ENCODE measurements around the gene CFL2.

Gene CFL2

DNA sequence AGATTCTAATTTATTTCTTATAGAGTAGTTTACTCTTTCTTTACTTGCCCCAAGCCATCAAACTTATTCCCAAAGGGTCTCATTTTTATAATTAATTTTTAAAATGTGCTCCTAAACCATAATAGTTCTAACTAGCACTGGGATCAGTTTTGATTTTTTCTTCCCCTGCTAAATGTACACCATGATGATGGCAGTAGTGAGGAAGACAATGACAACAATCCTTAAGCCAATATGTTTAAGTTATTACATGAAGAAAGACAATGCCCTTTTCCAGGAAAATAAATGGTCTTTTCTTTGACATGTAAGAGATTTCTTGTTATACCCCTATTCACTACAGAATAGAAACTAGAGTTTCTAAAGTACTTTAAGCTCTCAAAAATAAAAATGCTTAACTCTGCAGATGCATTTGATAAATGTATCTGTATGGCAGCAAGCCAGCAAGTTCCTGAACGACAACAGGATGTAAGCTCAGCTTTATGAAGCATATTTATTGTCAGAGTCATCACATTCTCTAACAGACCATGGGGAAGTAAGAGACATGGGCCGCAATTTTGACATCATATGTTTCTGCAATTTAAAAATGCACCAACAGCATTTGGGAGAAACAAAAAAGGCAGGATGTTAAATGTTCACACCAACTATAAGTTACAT, 48.5 kb downstream of the CFL2 start:
- DNase-seq (ENCODE audit: insufficient read length), result no peak
- no peak for FAIRE-seq
- TF ChIP-seq TAF1 (IDR thresholded peaks at IDR 0.05; ENCODE audit: borderline replicate concordance, low read depth, low read length) (no peak), POLR2AphosphoS5 (IDR thresholded peaks at IDR 0.05; ENCODE audit: low read depth, low read length) (no peak), POLR2A (IDR thresholded peaks at IDR 0.05; ENCODE audit: low read depth, low read length) (no peak)

DNA sequence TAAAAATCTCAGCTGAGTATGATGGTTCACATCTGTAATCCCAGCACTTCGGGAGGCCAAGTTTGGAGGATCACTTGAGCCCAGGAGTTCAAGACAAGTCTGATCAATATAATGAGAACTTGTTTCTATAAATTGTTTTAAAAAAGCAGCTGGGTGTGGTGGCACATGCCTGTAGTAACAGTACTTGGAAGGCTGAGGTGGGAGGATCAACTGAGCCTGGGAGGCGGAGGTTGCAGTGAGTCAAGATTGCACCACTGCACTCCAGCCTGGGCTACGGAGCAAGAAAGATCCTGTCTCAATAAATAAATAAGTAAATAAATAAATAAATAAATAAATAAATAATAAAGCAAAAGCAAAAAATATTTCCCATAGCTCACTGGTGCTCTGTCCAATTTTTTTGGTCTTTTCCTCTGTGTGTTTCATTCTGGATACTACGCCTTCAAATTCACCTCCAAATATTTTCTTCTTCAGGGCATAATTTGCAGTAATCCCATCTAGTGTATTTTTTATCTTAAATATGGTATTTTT, 51.8 kb downstream of the CFL2 start:
- FAIRE-seq (no peak), DNase-seq (ENCODE audit: insufficient read length) (no peak)
- TF ChIP-seq POLR2AphosphoS5 (IDR thresholded peaks at IDR 0.05; ENCODE audit: low read depth, low read length) (no peak), POLR2A (IDR thresholded peaks at IDR 0.05; ENCODE audit: low read depth, low read length) (no peak), TAF1 (IDR thresholded peaks at IDR 0.05; ENCODE audit: borderline replicate concordance, low read depth, low read length) (no peak)

DNA sequence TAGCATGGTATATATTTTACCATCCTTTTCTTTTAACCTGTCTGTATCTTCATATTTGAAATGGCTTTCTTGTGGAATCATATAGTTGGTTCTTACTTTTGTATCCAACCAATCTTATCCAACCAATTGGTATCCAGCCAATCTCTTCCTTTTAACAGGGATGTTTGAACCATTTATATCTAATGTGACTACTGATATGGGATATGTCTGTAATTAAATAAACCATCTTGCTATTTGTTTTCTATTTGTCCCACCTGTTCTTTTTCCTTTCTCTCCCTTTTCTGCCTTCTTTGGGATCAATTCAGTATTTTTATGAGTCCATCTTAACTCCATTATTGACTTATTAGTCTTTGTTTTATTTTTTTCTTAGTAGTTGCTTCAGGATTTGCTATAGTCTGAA, 53.6 kb downstream of the CFL2 start:
- DNase-seq (ENCODE audit: insufficient read length), result no peak
- no peak for TF ChIP-seq POLR2A (IDR thresholded peaks at IDR 0.05; ENCODE audit: low read depth, low read length)
- no peak for TF ChIP-seq TAF1 (IDR thresholded peaks at IDR 0.05; ENCODE audit: borderline replicate concordance, low read depth, low read length)
- no peak for TF ChIP-seq POLR2AphosphoS5 (IDR thresholded peaks at IDR 0.05; ENCODE audit: low read depth, low read length)
- no peak for FAIRE-seq

Data from GM12892 (cell line).